WTC11 (cell line): ENCODE results near the gene GAPT. TPM values are rescaled to one million over a fixed set of nuclear protein-coding genes. Genes with fewer than 3 reads are reported as not detected.

ENCODE experiments used
- ATAC-seq: fragments of 200-7000 bp; cut with Tn5 transposase; 2 replicates; pipeline ENCODE4 v1.10.0; 2021; ENCODE audit warnings: mild to moderate bottlenecking, moderate library complexity
- CTCF ChIA-PET: fragments of 300-600 bp; sonication (Branson Sonifier 250); formaldehyde crosslinking; loops from one replicate; lab custom pipeline; 2021; ENCODE audit warnings: antibody characterized with exemption; lab: Charles Lee
- POLR2A ChIA-PET: fragments of 350-600 bp; sonication (Branson Sonifier 250); formaldehyde crosslinking; loops from one replicate; lab custom pipeline; 2021; ENCODE audit warnings: antibody characterized with exemption; lab: Charles Lee
- DNase-seq: peaks from one replicate; pipeline ENCODE4 v3.0.0; 2021; ENCODE audit warnings: low spot score
- H3K27ac Mint-ChIP-seq: 2 replicates; pipeline ENCODE4 v1.8.0; 2021; ENCODE audit warnings: mixed read lengths
- H3K27me3 Mint-ChIP-seq: 2 replicates; pipeline ENCODE4 v1.8.0; 2021; ENCODE audit warnings: low read depth, mild to moderate bottlenecking, moderate library complexity, mixed read lengths
- H3K36me3 Mint-ChIP-seq: 2 replicates; pipeline ENCODE4 v1.8.0; 2021; ENCODE audit warnings: mixed read lengths
- H3K4me1 Mint-ChIP-seq: 2 replicates; pipeline ENCODE4 v1.8.0; 2022; ENCODE audit warnings: mixed read lengths
- H3K4me3 Mint-ChIP-seq: 2 replicates; pipeline ENCODE4 v1.8.0; 2021; ENCODE audit warnings: mild to moderate bottlenecking, moderate library complexity, mixed read lengths
- H3K9me3 Mint-ChIP-seq: 2 replicates; pipeline ENCODE4 v1.8.0; 2021; ENCODE audit warnings: mixed read lengths
- CREM ChIP-seq: sonication (generic); formaldehyde crosslinking; IDR thresholded peaks from 2 replicates; pipeline ENCODE4 v1.8.1; 2022; ENCODE audit warnings: mild to moderate bottlenecking, missing genetic modification reagents, moderate library complexity
- FOXP1 ChIP-seq: sonication (generic); formaldehyde crosslinking; IDR thresholded peaks from 2 replicates; pipeline ENCODE4 v1.8.0; 2022; ENCODE audit warnings: missing genetic modification reagents, mild to moderate bottlenecking, moderate library complexity, borderline replicate concordance
- IRF2 ChIP-seq: sonication (generic); formaldehyde crosslinking; IDR thresholded peaks from 2 replicates; pipeline ENCODE4 v1.8.0; 2022; ENCODE audit warnings: low read depth, missing genetic modification reagents, borderline replicate concordance
- NFATC4 ChIP-seq: fragments of 250-450 bp; sonication (Bioruptor Pico); IDR thresholded peaks from 2 replicates; pipeline ENCODE4 v1.9.0; 2021; ENCODE audit warnings: mild to moderate bottlenecking
- NR2C2 ChIP-seq: sonication (generic); formaldehyde crosslinking; IDR thresholded peaks from 2 replicates; pipeline ENCODE4 v1.8.0; 2022; ENCODE audit warnings: mild to moderate bottlenecking, missing genetic modification reagents
- PRRX2 ChIP-seq: fragments of 250-450 bp; sonication (Bioruptor Pico); IDR thresholded peaks from 2 replicates; pipeline ENCODE4 v1.8.0; 2021; ENCODE audit warnings: mild to moderate bottlenecking
- TP53 ChIP-seq: sonication (generic); formaldehyde crosslinking; IDR thresholded peaks from 2 replicates; pipeline ENCODE4 v1.8.1; 2023; ENCODE audit warnings: mild to moderate bottlenecking, missing genetic modification reagents
- ZBTB21 ChIP-seq: sonication (generic); formaldehyde crosslinking; IDR thresholded peaks from 2 replicates; pipeline ENCODE4 v1.8.1; 2023; ENCODE audit warnings: mild to moderate bottlenecking, missing genetic modification reagents, borderline replicate concordance
- total RNA-seq: library from RNA; stranded (reverse); gene quantifications from 3 replicates; pipeline ENCODE4 v1.2.3, GENCODE V29; 2021
- TF ChIP-seq, protein P1 (sequence below): fragments of 200-600 bp; IDR thresholded peaks from 2 replicates; pipeline ENCODE4 v1.8.0; 2022; ENCODE audit warnings: antibody characterized with exemption
- TF ChIP-seq, protein P2 (sequence below): sonication (generic); formaldehyde crosslinking; IDR thresholded peaks from 2 replicates; pipeline ENCODE4 v1.8.1; 2022; ENCODE audit warnings: mild to moderate bottlenecking, moderate library complexity, missing genetic modification reagents
- TF ChIP-seq, protein P3 (sequence below): sonication (generic); formaldehyde crosslinking; IDR thresholded peaks from 2 replicates; pipeline ENCODE4 v1.8.1; 2022; ENCODE audit warnings: missing genetic modification reagents, borderline replicate concordance
- TF ChIP-seq, protein P4 (sequence below): fragments of 250-450 bp; sonication (Bioruptor Pico); conservative IDR thresholded peaks from 2 replicates; pipeline ENCODE4 v1.9.0; 2021; ENCODE audit warnings: mild to moderate bottlenecking

Gene GAPT
- total RNA-seq, 1 experiment from 2014 or later = not detected

DNA sequence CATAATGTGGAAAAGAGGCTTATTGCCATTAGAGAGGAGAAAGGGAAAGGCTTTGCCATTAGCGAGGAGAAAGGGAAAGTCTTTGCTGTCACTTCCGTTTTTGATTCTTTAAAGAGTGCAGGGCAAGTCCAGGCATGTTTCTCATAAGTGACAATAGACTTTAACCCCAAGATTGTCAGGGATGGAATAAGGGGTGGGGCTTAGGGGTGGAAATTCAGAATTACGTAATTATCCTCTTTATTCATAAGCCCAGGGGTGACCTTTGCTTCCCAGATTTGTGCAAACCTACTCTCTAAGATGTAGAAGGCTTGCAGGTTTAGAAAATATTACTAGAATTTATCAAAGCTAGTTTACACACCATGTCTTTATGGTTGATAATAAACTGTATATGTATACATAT, 29.1 kb upstream of the GAPT start:
- Mint-ChIP-seq H3K4me3 (no peak overlapping the region), H3K36me3 (peaks cover 13% of the 10 kb centered on the region), H3K9me3 (no peaks in the 10 kb centered on the region), H3K27ac (peak overlapping the region; percentile 88), H3K27me3 (peaks cover 5% of the 10 kb centered on the region), H3K4me1 (peaks cover 41% of the 10 kb centered on the region)
- no peak for DNase-seq
- no peak for ATAC-seq
- CTCF ChIA-PET = interaction anchor here (1.1 to 4.0 kb wide), 5 partner anchors 574 to 1164 kb away, joined by 4 to 65 read pairs (median 13); no protein-coding TSS in a partner anchor
- TF ChIP-seq NFATC4 (CRISPR knock-in tag) (no peak), ZBTB21 (CRISPR knock-in tag) (no peak), FOXP1 (CRISPR knock-in tag) (no peak), PRRX2 (CRISPR knock-in tag) (no peak)
- TF ChIP-seq, protein P1, sequence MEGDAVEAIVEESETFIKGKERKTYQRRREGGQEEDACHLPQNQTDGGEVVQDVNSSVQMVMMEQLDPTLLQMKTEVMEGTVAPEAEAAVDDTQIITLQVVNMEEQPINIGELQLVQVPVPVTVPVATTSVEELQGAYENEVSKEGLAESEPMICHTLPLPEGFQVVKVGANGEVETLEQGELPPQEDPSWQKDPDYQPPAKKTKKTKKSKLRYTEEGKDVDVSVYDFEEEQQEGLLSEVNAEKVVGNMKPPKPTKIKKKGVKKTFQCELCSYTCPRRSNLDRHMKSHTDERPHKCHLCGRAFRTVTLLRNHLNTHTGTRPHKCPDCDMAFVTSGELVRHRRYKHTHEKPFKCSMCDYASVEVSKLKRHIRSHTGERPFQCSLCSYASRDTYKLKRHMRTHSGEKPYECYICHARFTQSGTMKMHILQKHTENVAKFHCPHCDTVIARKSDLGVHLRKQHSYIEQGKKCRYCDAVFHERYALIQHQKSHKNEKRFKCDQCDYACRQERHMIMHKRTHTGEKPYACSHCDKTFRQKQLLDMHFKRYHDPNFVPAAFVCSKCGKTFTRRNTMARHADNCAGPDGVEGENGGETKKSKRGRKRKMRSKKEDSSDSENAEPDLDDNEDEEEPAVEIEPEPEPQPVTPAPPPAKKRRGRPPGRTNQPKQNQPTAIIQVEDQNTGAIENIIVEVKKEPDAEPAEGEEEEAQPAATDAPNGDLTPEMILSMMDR = no peak
- TF ChIP-seq, protein P2, sequence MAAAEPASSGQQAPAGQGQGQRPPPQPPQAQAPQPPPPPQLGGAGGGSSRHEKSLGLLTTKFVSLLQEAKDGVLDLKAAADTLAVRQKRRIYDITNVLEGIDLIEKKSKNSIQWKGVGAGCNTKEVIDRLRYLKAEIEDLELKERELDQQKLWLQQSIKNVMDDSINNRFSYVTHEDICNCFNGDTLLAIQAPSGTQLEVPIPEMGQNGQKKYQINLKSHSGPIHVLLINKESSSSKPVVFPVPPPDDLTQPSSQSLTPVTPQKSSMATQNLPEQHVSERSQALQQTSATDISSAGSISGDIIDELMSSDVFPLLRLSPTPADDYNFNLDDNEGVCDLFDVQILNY = no peak
- POLR2A ChIA-PET = no interaction called here

DNA sequence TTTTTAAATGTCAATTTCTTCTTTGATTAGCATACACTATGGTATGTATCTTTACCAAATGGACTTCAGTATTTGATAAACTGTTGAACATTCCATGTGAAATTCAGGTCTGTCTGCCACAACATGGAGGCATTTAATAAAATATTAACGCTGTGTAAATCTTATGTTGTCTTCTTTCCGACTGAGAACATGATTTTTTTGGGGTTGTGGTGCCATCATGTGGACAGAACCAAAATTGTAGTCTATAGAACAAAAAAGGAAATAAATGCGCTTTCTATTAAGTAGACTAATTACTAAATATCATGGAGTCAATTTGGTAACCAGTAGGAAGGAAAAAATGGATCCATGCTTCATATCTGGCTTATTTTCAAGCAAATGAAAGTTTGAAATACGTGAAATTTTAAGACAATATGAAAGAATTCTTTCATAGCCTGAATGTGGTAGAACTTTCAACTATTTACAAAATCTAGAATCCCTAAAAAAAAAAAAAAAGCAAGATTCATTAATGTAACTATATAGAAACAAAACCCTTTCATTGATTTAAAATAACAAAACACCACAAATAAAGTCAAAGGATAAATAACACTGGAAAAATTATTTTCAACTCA, 28.5 kb upstream of the GAPT start:
- Mint-ChIP-seq H3K9me3 (no peaks in the 10 kb centered on the region), H3K4me3 (no peak overlapping the region), H3K27me3 (peaks cover 5% of the 10 kb centered on the region), H3K27ac (no peak overlapping the region), H3K4me1 (peaks cover 44% of the 10 kb centered on the region), H3K36me3 (peaks cover 7% of the 10 kb centered on the region)
- ChIA-PET POLR2A (interaction anchor here (0.7 kb wide), 1 partner anchor 208 kb away, joined by 3 read pairs; no protein-coding TSS in a partner anchor), CTCF (interaction anchor here (0.7 to 1.0 kb wide), 2 partner anchors 137 to 812 kb away, joined by 3 to 8 read pairs; no protein-coding TSS in a partner anchor)
- TF ChIP-seq TP53 (CRISPR knock-in tag) (no peak), CREM (CRISPR knock-in tag) (no peak), ZBTB21 (CRISPR knock-in tag) (no peak), IRF2 (CRISPR knock-in tag) (no peak), NR2C2 (CRISPR knock-in tag) (no peak)
- TF ChIP-seq, protein P1 = peak; percentile 35; the same call in 1 of the 2 replicates
- TF ChIP-seq, protein P3, sequence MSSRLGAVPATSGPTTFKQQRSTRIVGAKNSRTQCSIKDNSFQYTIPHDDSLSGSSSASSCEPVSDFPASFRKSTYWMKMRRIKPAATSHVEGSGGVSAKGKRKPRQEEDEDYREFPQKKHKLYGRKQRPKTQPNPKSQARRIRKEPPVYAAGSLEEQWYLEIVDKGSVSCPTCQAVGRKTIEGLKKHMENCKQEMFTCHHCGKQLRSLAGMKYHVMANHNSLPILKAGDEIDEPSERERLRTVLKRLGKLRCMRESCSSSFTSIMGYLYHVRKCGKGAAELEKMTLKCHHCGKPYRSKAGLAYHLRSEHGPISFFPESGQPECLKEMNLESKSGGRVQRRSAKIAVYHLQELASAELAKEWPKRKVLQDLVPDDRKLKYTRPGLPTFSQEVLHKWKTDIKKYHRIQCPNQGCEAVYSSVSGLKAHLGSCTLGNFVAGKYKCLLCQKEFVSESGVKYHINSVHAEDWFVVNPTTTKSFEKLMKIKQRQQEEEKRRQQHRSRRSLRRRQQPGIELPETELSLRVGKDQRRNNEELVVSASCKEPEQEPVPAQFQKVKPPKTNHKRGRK = no peak
- TF ChIP-seq, protein P4, sequence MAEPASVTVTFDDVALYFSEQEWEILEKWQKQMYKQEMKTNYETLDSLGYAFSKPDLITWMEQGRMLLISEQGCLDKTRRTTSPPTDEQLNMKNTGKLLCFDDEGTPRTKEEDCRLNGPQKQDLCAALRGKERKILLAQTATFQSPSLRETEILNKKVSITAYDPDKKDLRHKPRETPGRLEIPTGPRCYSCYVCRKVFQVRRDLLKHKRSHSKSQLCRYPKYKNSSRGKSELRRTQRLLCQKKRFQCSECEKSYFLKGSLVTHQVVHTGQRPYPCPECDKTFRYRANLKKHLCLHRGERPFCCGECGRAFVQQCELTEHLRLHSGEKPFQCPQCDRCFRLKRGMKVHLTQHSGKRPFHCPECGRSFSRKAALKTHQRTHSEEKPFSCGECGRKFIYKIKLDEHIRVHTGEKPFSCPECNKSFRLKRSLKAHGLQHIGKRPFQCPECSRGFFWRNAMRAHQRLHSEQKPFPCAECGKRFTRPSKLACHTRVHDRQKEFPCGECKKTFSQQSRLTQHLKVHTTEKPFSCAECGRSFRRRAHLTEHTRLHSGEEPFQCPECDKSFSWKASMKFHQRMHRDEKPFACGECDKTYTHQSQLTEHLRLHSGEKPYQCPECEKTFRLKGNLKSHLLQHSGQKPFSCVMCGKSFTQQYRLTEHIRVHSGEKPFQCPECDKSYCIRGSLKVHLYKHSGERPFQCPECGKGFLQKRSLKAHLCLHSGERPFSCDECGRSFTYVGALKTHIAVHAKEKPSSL (CRISPR knock-in tag) = no peak
- DNase-seq = no peak
- no peak for ATAC-seq
